Effector memory CD8-positive, alpha-beta T cell (primary cell): ENCODE results near the gene TNFRSF1A.

Experiments
- ATAC-seq: fragments of 150-1000 bp; cut with Tn5 transposase; replicated peaks from 2 replicates; pipeline ENCODE4 v1.10.0; 2021; ENCODE audit warnings: mild to moderate bottlenecking, moderate library complexity
- DNase-seq, 3 experiments: peaks; one replicate each; pipeline ENCODE4 v3.0.0; 2021
- H3K27ac Mint-ChIP-seq, 2 donors: one replicate each; pipeline ENCODE4 v1.8.0; 2022; ENCODE audit warnings: mild to moderate bottlenecking in 2 of 2, mixed read lengths in 2 of 2, moderate library complexity in 2 of 2
- H3K27me3 Mint-ChIP-seq, 2 donors: one replicate each; pipeline ENCODE4 v1.8.0; 2022; ENCODE audit warnings: mixed read lengths in 2 of 2
- H3K36me3 Mint-ChIP-seq: one replicate; pipeline ENCODE4 v1.8.0; 2022; ENCODE audit warnings: mild to moderate bottlenecking, moderate library complexity, mixed read lengths; ENCODE audit not compliant: insufficient read depth
- H3K4me1 Mint-ChIP-seq, 2 donors: one replicate each; pipeline ENCODE4 v1.8.0; 2022; ENCODE audit warnings: low read depth in 2 of 2, mixed read lengths in 2 of 2
- H3K4me3 Mint-ChIP-seq, 2 donors: one replicate each; pipeline ENCODE4 v1.8.0; 2022; ENCODE audit warnings: mild to moderate bottlenecking in 2 of 2, mixed read lengths in 2 of 2, moderate library complexity in 2 of 2
- H3K9me3 Mint-ChIP-seq, 2 donors: one replicate each; pipeline ENCODE4 v1.8.0; 2022; ENCODE audit warnings: mixed read lengths in 2 of 2

The TNFRSF1A gene

GRCh38 chr12:6279256-6279628 is 62.6 kb downstream of the TNFRSF1A start:
- DNase-seq (no peak), ATAC-seq (no peak)
- H3K9me3 Mint-ChIP-seq = no peaks in the 10 kb centered on the region
- peak overlapping the region in 1 of 2 donors; percentile 43 for H3K4me3 Mint-ChIP-seq
- H3K27ac Mint-ChIP-seq = no peak overlapping the region
- peaks cover 49 to 65% of the 10 kb centered on the region in 2 donors for H3K27me3 Mint-ChIP-seq
- H3K36me3 Mint-ChIP-seq = no peaks in the 10 kb centered on the region
- peaks cover 0 to 4% of the 10 kb centered on the region in 2 donors for H3K4me1 Mint-ChIP-seq
